NCI-H2081 treated with DMSO at 0.1 percent for 48 hours (cell line): ENCODE data around the gene KLHDC8A.
"Not testable (repeated sequence)": the region's sequence is repeated elsewhere in the genome, so short reads cannot be mapped to it uniquely, and the experiment has no call there.

Source experiments
- DNase-seq: peaks from one replicate; lab custom pipeline; 2025; lab: John Stamatoyannopoulos, UW

The KLHDC8A gene, protein sequence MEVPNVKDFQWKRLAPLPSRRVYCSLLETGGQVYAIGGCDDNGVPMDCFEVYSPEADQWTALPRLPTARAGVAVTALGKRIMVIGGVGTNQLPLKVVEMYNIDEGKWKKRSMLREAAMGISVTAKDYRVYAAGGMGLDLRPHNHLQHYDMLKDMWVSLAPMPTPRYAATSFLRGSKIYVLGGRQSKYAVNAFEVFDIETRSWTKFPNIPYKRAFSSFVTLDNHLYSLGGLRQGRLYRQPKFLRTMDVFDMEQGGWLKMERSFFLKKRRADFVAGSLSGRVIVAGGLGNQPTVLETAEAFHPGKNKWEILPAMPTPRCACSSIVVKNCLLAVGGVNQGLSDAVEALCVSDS

DNA sequence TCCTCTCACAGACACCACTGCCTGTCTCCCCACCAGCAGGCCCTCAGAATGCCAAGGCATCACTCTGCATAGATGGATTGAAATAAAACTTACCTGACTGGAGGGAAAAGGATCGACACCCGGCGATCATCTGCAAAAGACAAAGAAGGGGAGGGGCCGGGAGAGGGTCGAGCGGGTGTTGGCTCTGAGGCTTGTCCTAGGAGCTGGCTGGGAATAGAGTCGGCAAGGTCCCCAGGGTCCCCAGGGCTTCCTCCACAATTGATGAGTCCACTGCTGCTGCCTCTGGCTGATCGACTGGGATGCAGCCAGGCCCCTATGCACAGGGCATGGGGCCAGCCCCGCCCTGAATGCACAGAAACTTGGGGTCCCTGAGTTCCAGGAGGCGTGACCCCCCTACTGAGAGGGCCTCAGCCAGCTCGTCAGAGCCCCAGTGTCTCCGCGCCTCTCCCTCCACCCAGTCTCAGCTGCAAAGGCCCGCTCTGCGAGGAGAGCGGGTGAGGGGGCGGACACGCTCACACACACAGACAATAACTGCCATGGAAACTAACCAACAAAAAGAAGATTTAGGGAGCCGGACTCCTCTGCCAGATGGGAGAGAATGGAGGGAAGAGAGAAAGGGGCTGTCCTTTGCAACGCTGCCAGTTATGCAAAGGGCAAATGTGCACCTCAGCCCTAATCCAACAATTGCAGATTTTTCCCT is at the start of gene KLHDC8A:
TSS of gene KLHDC8A (minus strand) at position 483 of the 700 bp plus-strand sequence. CDS start 13,318 bp downstream, outside the sequence.
- no peak for DNase-seq

DNA sequence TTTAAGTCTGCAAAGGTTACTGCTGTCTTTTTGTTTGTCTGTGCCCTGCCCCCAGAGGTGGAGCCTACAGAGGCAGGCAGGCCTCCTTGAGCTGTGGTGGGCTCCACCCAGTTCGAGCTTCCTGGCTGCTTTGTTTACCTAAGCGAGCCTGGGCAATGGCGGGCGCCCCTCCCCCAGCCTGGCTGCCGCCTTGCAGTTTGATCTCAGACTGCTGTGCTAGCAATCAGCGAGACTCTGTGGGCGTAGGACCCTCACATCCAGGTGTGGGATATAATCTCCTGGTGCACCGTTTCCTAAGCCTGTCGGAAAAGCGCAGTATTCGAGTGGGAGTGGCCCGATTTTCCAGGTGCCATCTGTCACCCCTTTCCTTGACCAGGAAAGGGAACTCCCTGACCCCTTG is 49.5 kb upstream of the KLHDC8A start:
- not testable (repeated sequence) for DNase-seq

DNA sequence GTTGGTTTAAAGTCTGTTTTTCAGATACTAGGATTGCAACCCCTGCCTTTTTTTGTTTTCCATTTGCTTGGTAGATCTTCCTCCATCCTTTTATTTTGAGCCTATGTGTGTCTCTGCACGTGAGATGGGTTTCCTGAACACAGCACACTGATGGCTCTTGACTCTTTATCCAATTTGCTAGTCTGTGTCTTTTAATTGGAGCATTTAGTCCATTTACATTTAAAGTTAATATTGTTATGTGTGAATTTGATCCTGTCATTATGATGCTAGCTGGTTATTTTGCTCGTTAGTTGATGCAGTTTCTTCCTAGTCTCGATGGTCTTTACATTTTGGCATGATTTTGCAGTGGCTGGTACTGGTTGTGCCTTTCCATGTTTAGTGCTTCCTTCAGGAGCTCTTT is 47.8 kb upstream of the KLHDC8A start:
- not testable (repeated sequence) for DNase-seq

DNA sequence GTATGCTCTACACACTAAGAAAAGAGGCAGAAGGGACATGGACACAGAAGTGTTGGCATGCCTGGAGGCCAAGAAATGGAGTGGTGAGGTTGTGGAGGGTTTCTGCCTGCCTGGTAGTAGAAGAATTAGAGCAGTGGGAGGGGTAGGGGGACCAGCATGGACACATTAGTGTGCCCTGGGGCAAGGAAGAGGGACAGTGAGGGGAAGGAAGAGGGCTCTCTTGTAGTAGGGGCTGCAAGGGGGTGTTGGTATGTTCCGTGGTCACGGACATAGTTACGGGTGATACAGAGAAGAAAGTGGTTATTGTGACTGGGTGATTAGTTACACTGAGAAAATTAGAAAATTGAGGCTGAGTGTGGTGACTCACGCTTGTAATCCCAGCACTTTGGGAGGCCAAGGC is 41.9 kb upstream of the KLHDC8A start:
- DNase-seq: no peak

DNA sequence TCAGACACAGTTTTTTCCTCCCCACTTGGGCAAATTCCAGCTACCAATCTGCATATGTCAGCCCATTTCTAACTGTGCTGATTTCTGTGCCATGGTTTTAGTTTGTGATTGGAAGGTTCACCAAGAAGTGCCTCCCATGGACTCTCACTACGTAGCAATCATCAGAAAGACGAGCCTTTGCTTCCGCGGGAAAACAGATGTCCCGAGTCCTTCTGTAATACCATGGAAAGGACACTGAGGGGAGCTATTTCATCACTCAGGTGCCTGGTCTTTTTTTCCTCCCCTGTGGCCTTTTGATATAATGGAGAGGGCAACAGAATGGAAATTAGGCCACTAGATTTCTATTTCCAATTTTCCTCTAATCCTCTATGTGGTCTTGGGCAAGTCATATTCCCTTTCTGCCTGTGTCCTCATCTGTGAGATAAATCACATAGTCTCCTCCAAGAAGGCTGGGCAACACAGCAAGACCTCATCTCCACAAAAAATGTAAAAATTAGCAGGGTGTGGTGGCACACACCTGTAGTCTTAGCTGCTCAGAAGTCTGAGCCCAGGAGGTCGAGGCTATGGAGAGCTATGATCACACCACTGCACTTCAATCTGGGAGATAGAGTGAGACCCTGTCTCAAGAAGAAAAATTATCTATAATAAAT is 40.4 kb upstream of the KLHDC8A start:
- DNase-seq: peak; percentile 77

DNA sequence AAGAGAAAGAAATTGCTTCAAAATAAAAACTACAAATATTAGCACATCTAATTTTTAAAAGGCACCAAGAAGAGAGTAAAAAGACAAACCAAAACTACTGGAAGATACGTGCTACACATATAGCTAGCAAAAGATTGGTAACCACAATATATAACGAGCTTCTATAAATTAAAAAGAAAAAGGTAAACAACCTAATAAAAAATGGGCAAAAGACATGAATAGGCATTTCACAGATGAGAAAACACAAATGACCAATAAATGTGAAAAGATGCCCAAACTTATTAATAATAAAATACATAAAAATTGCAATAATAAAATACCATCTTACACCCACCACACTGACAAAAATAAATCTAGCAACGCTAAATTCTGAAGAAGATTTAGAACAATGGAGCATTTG is 38.9 kb upstream of the KLHDC8A start:
- no peak for DNase-seq

DNA sequence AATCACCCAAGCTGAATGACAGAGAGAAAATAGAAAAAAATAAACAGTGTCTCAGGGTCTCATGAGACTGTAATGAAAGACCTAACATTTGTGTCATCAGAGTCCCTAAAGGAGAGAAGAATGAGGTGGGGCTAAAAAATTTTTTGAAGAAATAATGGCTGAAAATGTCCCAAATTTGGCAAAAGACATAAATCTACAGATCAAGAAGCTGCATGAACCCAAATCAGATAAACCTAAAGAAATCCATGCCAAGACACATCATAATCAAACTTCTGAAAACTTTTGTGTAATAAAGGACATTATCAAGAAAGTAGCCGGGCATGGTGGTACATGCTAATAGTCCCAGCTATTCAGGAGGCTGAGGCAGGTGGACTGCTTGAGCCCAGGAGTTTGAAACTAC is 35.9 kb upstream of the KLHDC8A start:
- no peak for DNase-seq

DNA sequence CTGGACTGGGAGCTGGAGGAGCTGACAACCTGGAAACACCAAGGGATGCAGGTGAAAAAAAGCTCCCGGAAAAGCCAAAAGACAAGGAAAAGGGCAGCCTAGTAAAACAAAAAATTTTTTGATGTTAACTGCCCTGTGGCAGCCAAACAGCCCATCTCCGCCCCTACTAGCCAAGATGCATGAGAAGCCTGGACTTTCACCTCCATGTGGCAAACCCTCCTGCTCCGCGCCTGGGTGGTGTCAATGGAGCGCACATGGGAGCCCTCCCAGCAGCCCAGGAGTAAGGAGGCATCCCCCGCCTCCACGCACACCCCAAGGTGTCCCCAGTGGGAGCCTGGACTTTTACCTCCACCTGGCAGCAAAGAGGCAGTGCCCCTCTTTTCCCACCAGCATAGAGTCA is 34.7 kb upstream of the KLHDC8A start:
- DNase-seq: no peak

DNA sequence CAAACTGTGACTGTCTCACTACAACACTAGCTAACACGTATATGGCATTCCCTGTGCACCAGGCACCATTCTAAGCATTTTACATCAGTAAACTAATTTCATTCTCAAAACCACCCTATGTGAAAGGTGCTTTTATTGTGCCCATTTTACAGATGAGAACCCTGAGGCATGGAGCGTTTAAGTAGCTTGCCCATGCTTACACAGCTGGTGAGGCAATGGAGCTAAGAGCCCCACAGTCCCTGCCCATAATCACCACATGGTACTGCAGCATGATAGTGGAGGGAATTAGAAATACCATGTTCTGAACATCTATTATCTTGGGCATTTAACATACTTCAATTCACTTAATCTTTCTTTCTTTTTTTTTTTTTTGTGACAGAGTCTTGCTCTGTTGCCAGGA is 31.1 kb upstream of the KLHDC8A start:
- DNase-seq: no peak

DNA sequence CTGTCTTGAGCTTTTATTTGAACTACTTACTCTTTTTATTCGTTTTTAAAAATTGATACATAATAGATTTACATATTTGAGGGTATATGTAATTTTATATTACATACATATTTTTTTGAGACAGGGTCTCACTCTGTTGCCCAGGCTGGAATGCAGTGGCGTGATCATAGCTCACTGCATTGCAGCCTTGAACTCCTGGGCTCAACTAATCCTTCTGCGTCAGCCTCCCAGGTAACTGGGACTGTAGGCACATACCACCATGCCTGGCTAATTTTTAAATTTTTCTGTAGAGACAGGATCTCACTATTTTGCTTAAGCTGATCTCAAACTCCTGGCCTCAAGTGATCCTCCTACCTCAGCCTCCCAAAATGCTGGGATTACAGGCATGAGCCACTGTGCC is 26.3 kb upstream of the KLHDC8A start:
- not testable (repeated sequence) for DNase-seq

DNA sequence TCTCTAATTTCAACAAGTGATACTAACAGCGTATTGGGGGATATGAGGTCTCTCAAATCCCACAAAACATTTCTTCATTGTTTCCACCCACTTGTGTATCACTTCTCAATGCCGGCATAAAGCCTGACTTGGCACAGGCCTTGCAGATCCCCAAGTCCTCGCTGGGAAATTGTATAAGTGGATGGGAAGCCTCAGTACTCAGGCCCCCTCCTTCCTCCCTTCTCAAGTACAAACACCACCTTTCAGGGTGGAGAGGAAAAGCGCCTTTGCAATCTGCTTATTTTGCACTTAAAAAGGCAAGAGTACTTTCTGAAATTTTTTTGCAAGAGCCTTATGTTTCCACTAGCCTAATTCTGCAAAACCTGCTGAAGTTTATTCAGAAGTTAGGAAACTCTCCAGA is 25.8 kb upstream of the KLHDC8A start:
- no peak for DNase-seq

DNA sequence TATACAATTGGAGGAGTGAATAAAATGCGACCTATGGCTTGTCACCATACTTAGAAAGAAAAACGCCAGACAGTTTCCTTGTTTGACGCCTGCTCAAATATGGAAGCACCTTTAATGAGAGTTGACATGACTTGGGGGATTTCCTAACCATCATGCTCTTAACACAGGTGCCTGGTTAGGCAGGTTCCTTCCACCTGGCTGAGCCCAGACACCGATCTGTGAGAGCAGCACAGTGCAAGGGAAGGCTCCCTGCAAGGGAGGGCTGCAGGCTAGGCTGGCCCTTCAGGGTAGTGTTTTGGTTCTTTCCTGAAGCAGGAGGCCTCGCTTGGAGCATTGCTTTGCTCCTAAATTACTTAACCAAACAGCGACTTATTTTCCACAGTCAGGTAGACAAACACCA is 24.6 kb upstream of the KLHDC8A start:
- DNase-seq: no peak

DNA sequence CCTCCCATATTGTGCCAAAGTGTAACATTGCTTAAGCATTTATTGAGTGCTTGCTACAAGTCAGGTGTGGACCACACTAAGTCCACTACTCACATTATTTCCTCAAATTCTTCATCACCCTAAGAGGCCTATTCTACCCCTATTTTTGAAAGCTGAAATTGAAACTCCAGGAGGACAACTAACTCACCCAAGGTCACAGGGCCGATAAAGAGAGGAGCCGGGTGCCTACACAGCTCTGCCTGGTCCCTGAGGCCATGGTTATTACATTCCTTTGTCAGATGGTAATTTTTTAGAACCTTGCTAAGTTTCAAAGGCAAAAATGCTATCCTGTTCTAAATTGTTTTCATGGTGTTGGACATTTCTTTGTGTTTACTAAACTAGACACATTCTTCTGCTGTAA is 24.2 kb upstream of the KLHDC8A start:
- DNase-seq: no peak

DNA sequence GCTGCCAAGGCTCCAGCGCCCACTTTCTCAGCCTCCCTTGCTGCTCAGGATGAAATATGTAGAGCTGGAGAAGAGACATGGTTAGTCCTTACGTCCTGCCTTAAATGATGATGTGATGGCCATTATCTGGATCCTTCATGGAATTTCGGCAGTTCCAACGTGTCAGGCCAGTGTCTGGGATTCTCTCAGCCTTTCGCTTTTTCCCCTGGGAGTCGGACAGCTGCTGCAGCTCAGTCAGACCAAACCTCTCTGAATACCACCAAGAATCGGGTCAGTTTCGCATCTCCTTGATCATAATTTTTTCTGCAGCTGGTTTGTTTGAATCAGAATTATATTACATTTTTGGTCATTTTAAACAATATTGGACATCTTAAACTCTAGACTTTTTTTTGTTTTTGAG is 22.3 kb upstream of the KLHDC8A start:
- DNase-seq: no peak

DNA sequence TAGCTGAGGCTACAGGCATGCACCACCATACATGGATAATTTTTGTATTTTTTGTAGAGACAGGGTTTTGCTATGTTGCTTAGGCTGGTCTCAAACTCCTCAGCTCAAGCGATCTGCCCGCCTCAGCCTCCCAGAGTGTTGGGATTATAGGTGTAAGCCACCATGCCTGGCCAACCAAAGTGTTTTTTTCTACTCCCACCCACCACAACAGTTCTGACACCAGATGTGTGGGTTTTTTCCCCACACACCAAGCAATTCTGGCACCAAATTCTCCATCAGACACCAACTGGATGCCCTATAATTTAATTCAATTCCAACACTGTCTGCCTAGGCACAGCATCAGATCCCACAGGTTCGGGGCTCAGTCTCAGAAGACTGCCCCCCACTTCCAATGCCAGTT is 20.6 kb upstream of the KLHDC8A start:
- DNase-seq: no peak

DNA sequence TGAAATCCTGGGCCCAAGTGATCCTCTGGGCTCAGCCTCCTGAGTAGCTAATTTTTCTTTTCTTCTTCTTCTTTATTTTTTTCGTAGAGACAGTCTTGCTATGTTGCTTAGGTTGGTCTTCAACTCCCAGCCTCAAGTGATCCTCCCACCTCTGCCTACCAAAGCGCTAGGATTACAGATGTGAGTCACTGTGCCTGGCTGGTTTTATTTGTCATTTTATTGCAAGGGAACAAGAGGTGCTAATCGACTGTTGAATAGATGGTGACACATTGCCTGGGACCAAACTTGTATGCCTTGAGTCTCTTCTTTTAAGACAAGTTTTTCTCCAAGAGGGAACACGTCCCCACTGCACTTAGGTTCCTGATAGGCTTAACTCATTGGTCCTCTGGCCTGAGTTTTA is 20.0 kb upstream of the KLHDC8A start:
- no peak for DNase-seq

DNA sequence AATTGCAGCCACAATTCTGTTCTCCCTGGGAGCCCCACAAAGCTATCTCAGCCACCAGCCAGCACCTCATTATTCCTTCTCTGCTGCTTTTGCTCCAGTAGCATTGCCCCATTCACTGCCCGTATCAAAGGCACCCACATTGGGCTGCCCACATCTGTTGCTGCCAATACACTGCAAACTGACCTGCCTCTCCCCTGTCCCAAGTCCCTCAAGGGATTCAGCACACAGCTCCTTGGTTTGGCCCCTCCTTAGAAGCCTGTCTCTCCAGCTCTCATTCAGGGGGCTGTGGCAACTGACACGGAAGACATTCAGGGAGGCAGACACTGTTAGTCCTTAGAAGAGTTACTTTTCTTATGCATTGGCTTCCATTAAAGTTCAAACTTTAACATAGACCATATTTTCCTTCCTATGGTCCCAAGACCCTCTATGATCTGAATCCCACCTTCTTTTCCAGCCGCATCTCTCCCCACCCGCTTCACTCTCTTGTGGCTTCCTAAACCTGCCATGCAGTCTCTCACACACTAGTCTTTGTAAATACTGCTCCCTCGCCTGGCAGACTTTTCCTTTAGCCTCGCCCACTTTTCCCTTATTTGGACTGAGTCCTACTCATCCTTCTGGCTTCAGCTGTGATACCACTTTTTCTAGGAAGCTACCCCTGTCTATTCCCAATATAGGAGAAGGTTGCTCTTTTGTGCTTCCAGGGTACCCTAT is 19.3 kb upstream of the KLHDC8A start:
- no peak for DNase-seq

DNA sequence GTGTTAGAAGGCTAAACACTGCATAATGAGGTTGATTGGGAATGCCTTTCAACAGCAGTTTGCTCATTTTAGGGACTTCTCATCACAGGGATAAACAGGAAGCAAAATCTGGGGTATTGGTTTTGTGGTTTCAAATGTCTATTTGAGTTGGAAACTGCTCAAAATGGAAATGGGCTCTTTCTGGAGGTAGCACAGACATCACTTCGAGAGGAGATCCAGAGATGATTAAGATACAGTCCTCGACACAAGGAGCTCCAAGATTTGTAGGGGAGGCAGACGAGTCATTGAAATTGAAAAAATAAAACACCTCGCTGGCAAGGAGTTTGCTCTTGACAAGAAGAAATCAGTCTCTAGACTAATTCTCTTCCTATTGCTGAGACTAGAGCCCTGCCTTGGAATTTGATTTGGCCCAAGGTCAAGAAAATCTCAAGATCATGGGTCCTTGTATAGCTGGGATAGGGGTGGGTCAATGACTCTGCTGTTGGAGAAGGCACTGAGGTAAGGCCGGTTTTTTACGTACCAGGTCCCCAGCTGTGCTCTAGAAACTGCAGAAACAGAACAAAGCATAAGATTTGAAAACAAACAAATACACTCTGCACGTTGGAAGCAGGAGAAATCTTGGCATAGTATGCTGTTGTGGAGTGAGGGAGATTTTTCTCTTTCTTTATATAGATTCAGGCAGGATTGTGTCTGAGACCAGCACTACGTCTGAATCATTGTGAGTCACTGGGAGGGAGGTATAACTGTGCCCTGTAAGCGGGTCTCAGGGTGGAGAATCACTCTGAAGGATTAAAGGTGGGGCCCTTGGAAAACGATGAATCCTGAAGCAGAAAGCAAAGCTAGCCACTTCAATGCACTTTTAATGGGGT is 17.7 kb upstream of the KLHDC8A start:
- DNase-seq: no peak

DNA sequence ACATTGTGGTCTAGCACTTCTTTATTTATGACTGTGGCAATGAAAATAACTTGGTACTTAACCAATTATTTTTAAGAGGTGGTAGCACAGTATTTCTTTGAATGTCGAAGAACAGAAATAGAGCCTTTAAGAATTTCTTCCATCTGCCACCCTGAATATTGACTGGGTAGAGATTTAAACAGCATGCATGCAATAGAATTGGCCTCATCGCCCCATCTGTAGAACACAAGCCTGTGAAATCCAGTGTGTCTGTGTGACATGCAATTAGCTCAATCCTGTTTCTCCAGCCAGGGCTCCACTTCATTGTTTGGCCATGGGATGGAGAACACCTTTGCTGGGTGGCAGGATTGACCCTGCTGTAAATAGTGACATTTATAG is 17.1 kb upstream of the KLHDC8A start:
- no peak for DNase-seq

DNA sequence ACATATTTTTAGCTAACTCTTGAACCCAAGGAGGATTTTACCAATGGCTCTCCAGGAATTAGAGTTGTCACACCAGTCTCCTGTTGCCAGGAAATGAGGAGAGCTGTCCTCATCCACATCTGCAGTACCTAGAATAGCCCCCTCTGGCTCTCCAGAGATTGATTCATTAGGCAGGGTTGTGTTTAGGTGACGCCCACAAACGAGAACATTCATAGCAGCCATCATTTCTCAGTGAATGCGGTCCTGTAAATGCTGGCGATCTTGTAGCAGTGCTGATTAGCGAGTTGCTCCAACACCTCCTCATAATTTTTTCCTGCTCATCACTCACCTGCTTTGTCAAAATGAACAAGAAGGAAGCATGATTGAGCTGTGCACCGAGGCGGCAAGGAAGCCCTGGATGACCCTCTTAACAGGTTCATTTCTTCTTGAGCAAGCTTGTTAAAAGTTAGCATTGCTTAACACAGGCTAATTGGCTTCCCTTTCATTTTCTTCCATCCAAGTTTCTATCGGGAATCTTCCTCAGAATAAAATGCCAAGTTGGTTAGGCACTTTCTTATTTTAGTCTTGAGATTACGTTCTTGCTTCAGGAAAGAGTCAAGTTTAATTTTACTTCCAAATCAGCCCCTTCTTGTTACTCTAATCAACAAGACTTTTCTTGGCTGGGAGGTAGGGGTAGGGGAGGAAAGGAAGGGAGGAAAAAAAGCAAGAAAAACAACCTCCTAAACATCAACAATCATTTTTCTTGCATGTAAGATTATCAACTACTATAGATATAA is 16.5 kb upstream of the KLHDC8A start:
- no peak for DNase-seq
